ENCODE measurements around the gene SPATA13.
"Not testable (repeated sequence)": the region's sequence is repeated elsewhere in the genome, so short reads cannot be mapped to it uniquely, and the experiment has no call there.

SPATA13 gene

GRCh38 chr13:24203273-24203672, 42.8 kb downstream of the SPATA13 start:
- DNase-seq: no peak

- no peak for DNase-seq
These were observed 43.3 kb downstream of the SPATA13 start for GRCh38 chr13:24203811-24204210.

DNA sequence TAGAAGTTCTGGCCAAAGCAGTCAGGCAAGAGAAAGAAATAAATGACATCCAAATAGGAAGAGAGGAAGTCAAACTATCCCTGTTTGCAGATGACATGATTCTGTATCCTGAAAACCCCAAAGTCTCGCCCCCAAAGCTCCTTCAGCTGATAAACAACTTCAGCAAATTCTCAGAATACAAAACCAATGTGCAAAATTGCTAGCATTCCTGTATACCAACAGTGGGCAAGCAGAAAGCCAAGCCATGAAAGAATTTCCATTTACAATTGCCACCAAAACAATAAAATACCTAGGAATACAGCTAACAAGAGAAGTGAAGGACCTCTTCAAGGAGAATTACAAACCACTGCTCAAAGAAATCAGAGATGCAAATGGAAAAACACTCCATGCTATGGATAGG, 44.6 kb downstream of the SPATA13 start:
- DNase-seq: not testable (repeated sequence)

DNA sequence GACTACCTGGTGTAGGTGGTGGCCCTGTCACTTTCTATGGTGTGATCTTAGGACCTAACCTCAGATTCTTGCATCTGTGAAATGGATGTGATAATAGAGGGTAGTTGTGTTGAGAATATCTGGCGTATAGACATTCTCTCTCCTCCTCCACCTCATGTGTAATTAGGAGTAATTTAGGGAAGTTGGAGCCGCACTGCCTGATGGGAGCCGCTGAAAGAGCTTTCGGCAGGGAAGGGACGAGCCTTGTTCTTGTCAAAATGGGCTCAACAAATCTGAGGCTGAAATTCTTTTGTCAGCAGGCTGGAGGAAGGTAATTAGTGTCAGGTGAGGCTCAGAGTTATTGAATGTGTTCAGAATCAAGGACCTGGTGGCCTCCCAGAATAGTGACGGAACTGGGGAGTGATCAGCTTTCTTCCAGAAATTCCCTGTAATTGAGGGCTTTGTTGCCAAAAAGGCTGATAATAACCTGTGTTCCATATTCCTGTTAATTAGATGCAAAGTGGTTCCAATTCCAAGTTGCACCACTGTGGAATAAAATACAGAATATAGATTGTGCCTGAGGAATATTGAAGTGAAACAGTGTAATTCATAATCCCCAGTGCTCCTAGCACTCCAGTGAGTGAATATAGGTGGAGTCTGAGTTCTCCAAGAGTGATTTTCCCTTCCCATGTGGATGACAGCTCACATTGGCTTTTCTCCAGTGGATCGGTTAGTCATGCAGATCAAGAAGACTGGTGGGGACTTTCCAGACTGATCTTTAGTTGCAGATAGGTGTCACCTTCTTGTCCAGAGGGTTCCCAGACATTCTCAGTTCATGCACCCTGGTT, 47.5 kb downstream of the SPATA13 start:
- no peak for DNase-seq

DNA sequence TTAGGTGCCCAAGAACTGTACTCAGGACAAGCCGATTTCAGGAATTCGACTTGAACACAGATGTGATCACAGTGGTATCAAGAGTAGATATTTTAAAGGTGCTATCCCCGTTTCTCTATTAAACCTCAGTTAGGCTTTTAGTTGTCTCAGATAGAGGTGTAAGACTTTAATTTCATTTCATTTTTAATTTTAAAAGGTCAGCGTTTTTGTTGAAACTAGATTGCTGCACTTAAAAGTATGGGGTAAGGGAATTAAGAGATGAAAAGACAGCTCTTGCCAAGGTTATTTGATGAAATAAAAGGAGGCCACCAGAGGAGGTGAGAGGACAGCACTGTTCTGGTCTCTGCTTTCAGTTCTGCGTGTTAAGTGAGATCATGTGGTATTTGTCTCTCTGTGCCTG, 48.6 kb downstream of the SPATA13 start:
- no peak for DNase-seq

- DNase-seq: no peak
These were observed 51.7 kb downstream of the SPATA13 start for GRCh38 chr13:24212254-24212653.

GRCh38 chr13:24212674-24213073, 52.2 kb downstream of the SPATA13 start:
- DNase-seq: no peak

DNA sequence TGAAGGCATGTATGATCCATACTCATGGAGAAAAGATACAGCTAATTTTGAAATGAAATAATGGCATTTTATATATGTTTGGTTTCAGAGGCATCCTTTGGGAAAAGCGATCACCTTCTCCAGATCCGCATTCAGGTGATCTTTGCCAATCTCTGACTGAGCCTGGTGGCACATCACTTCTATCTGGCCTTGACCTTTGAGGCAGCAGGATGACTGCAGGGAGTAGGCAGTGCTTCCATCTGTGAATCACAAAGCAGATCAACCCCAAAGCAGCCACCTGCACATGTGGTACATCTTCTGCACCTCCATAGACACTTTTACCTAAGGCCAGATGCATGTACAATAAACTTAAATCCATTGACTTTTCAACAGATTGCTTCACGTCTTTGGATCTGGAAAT, 53.4 kb downstream of the SPATA13 start:
- no peak for DNase-seq

DNA sequence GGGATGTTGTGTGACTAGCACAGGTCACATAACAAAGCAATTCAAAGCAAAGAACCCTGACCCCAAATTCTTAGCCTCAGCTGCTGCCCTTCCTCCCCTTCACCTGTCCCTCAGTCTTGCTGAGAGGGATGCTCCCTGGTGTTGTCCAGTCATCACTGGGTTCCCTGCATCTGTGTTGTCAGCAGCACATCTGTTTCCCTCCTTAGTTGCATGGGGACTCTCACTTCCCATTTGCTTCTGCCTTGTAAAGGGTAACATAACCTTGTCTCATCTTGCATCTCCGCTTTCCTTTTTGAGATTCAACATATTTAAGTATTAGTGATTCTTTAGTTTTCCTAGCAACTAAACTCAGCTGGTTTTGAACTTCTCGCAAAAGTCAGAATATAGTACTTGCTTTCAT, 54.0 kb downstream of the SPATA13 start:
- DNase-seq: no peak

GRCh38 chr13:24215126-24215525, 54.6 kb downstream of the SPATA13 start:
- no peak for DNase-seq

- no peak for DNase-seq
These were observed 55.2 kb downstream of the SPATA13 start for GRCh38 chr13:24215732-24216131.

- no peak for DNase-seq
These were observed 55.7 kb downstream of the SPATA13 start for GRCh38 chr13:24216176-24216575.

GRCh38 chr13:24216779-24217178, 56.3 kb downstream of the SPATA13 start:
- not testable (repeated sequence) for DNase-seq

DNA sequence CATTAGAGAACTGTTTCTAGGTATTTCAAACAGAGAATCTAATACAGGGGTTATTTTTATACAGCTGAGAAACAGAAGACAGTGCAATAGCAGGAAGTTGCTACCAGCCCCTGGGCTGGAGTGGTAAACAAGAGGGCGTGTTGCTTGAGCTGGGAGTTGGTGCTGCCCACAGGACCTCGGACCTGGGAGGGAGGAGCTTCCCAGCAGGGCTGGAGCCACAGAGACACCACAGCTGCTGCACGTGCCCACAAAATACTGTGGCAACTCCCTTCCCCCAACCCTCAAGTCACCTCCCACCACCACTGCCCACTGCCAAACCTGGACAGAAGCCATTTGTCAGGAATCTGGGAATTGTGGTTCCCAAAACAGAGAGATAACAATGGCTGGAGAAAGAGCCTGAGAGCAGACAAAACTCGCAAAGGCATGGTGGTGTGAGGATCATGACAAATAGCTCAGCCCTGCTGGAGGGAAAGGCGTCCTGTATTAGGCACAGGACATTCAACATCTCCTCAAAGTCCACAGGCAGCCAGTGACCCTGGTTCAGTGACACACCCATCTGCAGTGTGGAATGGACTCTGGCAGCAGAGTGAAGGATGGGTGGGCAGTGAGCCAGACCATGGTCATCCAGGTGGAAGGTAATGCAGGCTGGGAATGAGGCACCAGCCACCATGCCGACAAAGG, 57.2 kb downstream of the SPATA13 start:
- DNase-seq: no peak

DNA sequence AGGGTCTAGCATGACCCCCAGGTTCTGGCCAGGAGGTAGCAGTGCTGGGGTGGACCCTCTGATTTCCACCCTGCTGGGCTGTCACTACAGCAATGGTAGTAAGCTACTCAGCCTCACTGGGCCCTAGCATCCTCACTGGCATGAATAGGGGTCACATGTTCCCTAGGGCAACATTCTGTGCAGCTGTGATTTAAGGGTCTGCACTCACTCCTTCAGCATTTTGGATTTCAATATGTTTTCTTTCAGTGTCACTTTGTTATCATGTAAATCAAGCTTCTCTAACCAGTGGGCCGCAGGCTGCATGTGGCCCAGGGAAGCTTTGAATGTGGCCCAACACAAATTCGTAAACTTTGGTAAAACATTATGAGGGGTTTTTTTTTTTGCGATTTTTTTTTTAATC, 57.8 kb downstream of the SPATA13 start:
- no peak for DNase-seq

- DNase-seq: no peak
These were observed 58.5 kb downstream of the SPATA13 start for GRCh38 chr13:24218977-24219376.

DNA sequence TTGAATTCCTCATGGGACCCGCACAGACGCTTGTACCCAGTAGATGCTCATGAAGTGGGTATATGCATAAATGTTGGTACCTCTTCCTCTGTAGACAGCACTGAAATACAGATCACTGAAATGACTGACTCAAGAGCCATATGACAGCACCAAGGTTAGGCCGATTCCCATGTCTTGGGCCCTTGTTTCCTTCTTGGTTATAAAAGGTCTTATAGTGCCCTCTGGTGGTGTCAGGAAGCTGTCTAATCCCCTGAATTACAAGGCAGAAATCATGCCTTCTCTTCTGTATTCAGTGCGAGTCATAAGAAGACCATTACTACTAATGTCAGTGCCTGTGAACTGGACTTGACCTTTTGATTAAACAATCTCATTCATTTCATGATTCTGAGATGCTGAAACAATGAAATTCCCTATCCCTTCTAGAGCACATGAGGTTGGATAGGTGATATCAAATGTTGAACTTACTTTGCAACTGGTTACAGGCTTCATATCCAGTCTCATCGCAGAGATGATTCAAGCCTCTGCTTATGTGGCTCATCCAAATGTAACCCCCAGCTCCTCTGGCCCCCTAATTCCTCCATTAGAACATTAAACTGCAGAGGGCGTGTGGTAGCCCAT, 59.7 kb downstream of the SPATA13 start:
- DNase-seq: peak; percentile 47

DNA sequence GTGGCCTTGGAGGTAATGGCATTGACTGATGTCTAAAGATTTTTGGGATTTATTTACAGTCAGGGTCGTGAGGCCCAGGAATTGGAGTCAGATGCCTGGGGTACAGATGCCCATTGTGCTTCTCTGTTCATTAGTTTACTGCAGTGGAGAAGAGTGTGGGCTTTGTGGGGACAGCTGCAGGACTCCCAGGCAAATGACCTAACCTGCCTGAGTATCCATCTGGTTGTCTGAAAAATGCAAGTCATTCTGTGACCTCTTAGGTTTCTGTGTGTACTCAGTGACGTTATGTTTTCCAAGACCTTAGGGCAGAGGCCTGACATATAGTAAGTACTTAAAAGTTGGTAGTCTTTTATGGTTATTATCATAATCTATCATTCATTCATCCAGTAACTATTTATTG, 60.5 kb downstream of the SPATA13 start:
- DNase-seq: no peak

GRCh38 chr13:24222756-24223155, 62.2 kb downstream of the SPATA13 start:
- no peak for DNase-seq

DNA sequence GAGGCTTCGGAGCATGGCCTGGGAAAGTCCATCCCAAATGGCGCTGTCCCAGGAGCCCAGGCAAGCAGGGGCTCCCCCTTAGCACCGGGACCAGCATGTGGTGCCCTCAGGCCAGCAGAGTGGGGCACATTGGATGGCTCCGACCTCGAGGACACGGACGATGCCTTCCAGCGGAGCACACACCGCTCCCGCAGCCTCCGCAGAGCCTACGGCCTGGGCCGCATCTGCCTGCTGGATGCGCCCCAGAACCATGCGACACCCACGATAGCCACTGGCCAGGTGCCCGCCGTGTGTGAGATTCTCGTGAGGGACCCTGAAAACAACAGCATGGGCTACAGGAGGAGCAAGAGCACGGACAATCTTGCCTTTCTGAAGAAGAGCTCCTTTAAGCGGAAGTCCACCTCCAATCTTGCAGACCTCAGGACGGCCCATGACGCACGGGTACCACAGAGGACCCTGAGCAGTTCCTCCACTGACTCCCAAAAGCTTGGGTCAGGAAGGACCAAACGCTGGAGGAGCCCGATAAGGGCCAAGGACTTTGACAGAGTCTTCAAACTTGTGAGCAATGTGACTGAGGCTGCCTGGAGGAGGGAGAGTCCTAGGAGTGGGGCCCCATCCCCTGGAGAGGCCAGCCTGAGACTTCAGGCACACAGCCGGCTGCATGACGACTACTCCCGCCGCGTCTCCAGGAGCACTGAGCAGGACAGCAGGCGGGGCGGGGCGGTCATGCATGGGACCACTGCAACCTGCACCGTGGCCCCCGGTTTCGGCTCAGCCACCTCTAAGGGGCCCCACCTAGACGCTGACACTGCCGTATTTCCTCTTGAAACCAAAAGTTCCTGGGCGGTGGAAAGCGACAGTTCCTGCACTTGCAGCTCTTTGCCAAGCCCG, 63.1 kb downstream of the SPATA13 start:
- no peak for DNase-seq

- no peak for DNase-seq
These were observed 63.7 kb downstream of the SPATA13 start for GRCh38 chr13:24224232-24224680.

- no peak for DNase-seq
These were observed 64.5 kb downstream of the SPATA13 start for GRCh38 chr13:24225062-24225461.

DNA sequence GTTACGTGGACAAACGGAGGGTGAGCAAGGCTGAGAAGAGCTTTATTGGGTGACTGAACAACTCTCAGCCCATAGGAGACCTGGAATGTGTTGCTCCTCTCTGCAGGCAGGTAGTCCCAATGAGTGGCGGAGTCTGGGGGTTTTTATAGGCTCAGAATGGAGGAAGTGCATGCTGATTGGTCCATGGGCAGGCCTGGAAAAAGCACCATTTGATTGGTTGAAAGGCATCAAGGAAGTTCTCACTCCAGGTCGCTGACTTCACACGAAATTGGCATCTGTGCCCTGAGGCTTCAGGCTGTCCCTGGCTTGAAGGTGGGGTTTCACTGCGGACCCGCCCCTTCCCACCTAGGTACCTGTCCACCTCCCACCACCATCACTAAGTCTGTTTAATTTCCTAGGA, 65.4 kb downstream of the SPATA13 start:
- no peak for DNase-seq
